ENCODE data around the gene CCT3. TPM values are rescaled to one million over a fixed set of nuclear protein-coding genes. Genes with fewer than 3 reads are reported as not detected.
"Not testable (repeated sequence)": the region's sequence is repeated elsewhere in the genome, so short reads cannot be mapped to it uniquely, and the experiment has no call there.

Gene CCT3
- total RNA-seq, 4 donors from 2014 or later: 113 to 175 (median 137) TPM

GRCh38 chr1:156342166-156342955 is 4.3 kb upstream of the CCT3 start:
- H3K9me3 ChIP-seq: no peaks in the 10 kb centered on the region
- WGBS, 2 donors: 86 to 90% methylated on average over 1 of the region's 1 CpG
- TF ChIP-seq, protein P1, sequence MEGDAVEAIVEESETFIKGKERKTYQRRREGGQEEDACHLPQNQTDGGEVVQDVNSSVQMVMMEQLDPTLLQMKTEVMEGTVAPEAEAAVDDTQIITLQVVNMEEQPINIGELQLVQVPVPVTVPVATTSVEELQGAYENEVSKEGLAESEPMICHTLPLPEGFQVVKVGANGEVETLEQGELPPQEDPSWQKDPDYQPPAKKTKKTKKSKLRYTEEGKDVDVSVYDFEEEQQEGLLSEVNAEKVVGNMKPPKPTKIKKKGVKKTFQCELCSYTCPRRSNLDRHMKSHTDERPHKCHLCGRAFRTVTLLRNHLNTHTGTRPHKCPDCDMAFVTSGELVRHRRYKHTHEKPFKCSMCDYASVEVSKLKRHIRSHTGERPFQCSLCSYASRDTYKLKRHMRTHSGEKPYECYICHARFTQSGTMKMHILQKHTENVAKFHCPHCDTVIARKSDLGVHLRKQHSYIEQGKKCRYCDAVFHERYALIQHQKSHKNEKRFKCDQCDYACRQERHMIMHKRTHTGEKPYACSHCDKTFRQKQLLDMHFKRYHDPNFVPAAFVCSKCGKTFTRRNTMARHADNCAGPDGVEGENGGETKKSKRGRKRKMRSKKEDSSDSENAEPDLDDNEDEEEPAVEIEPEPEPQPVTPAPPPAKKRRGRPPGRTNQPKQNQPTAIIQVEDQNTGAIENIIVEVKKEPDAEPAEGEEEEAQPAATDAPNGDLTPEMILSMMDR (IDR thresholded peaks at IDR 0.05): no peak
- TF ChIP-seq POLR2A (IDR thresholded peaks at IDR 0.05) (no peak), EP300 (IDR thresholded peaks at IDR 0.05) (no peak)
- DNase-seq (ENCODE audit: low spot score in 2 of 2): no peak
- H3K4me1 ChIP-seq: peaks cover 0 to 1% (median under 1%) of the 10 kb centered on the region in 4 donors
- no peak overlapping the region for H3K4me3 ChIP-seq
- H3K27me3 ChIP-seq: peaks cover 0 to 5% of the 10 kb centered on the region in 2 donors
- H3K36me3 ChIP-seq: no peaks in the 10 kb centered on the region
- H3K27ac ChIP-seq: no peak overlapping the region

- Histone ChIP-seq H3K27ac (peak overlapping the region; percentile 64 to 88 (median 80)), H3K4me3 (peak overlapping the region; percentile 59 to 81 (median 65)), H3K9me3 (no peaks in the 10 kb centered on the region), H3K4me1 (peaks cover 0 to 28% (median 11%) of the 10 kb centered on the region in 4 donors), H3K27me3 (no peaks in the 10 kb centered on the region), H3K36me3 (peaks cover 0 to 28% (median 2%) of the 10 kb centered on the region in 3 donors)
- TF ChIP-seq POLR2A (IDR thresholded peaks at IDR 0.05): no peak
- WGBS, 2 donors: 0% methylated on average over 14 of the region's 14 CpGs
- DNase-seq (ENCODE audit: low spot score in 2 of 2): no peak
These were observed 258 bp downstream of the CCT3 start for GRCh38 chr1:156337888-156338179.

- DNase-seq (ENCODE audit: low spot score in 2 of 2): no peak
- no peaks in the 10 kb centered on the region for H3K27me3 ChIP-seq
- peaks cover 0 to 28% (median 11%) of the 10 kb centered on the region in 4 donors for H3K4me1 ChIP-seq
- peak overlapping the region; percentile 59 to 81 (median 65) for H3K4me3 ChIP-seq
- peaks cover 0 to 33% (median 8%) of the 10 kb centered on the region in 3 donors for H3K36me3 ChIP-seq
- WGBS, 2 donors: 45% methylated on average over 34 of the region's 34 CpGs
- H3K27ac ChIP-seq: peak overlapping the region; percentile 64 to 88 (median 80)
- no peak for TF ChIP-seq POLR2A (IDR thresholded peaks at IDR 0.05)
- TF ChIP-seq, protein P1 (IDR thresholded peaks at IDR 0.05): no peak
- H3K9me3 ChIP-seq: no peaks in the 10 kb centered on the region
These were observed 822 bp downstream of the CCT3 start for GRCh38 chr1:156337052-156337887.

DNA sequence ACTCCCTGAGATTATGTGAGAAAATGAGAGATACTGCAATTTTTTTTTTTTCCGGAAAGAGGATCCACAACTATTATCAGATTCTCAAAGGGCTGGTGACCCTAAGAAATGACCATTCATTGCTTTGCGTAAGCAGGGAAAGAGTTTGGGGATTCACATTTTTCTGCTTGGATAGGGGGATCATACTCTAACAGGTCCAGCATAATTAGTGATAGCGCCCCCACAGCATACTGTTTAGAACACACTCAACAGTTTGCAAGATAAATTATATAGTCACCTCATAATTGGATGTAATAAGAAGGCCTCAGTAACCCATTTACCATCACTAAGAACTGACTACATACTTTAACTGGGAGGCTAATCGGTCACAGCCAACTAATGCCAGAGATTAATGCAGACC is 1.9 kb downstream of the CCT3 start:
- 77% methylated on average over 4 of the region's 4 CpGs for WGBS, 2 donors
- H3K4me3 ChIP-seq: no peak overlapping the region
- no peak for DNase-seq (ENCODE audit: low spot score in 2 of 2)

DNA sequence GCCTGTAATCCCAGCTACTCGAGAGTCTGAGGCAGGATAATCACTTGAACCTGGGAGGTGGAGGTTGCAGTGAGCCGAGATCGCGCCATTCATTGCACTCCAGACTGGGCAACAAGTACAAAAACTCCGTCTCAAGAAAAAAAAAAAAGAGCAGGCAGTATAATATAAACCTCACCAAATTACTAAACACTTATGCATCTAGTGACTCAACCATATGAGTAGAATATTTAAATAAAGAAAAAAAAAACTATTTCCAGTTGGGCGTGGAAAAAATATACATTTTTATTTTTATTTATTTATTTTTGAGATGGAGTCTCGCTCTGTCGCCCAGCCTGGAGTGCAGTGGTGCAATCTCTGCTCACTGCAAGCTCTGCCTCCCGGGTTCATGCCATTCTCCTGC is 14.9 kb downstream of the CCT3 start:
- not testable (repeated sequence) for H3K4me1 ChIP-seq; H3K27ac ChIP-seq; DNase-seq (ENCODE audit: low spot score in 2 of 2); H3K9me3 ChIP-seq; H3K4me3 ChIP-seq; H3K27me3 ChIP-seq
- WGBS, 2 donors: 92 to 94% methylated on average over 9 of the region's 9 CpGs
- H3K36me3 ChIP-seq: peaks cover 17 to 90% (median 42%) of the 10 kb centered on the region in 3 donors

More for the DNA sequence above, 1.9 kb downstream of the CCT3 start:
- H3K27me3 ChIP-seq: no peaks in the 10 kb centered on the region
- peaks cover 0 to 28% (median 11%) of the 10 kb centered on the region in 4 donors for H3K4me1 ChIP-seq
- peaks cover 0 to 43% (median 14%) of the 10 kb centered on the region in 3 donors for H3K36me3 ChIP-seq
- TF ChIP-seq POLR2A (IDR thresholded peaks at IDR 0.05): no peak
- TF ChIP-seq, protein P1 (IDR thresholded peaks at IDR 0.05): no peak
- TF ChIP-seq EP300 (IDR thresholded peaks at IDR 0.05): no peak
- H3K27ac ChIP-seq: no peak overlapping the region
- no peaks in the 10 kb centered on the region for H3K9me3 ChIP-seq

DNA sequence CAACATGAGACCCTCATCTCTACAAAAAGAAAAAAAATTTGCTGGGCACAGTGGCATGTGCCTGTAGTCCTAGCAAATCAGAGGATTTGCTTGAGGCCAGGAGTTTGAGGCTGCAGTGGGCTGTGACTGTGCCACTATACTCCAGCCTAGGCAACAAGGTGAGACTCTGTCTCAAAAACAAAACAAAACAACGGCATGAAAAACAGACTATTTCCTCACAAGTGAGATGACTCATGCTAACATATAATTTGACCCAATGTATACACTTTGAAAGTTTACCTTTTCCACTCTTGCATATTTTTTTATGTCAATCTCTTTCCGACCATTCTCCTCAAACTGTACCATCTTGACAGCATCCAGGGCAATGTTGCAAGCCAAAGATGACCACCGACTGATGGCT is 17.5 kb downstream of the CCT3 start:
- no peak for DNase-seq (ENCODE audit: low spot score in 2 of 2)
- Histone ChIP-seq H3K4me1 (no peaks in the 10 kb centered on the region), H3K9me3 (no peaks in the 10 kb centered on the region), H3K36me3 (peaks cover 17 to 100% (median 65%) of the 10 kb centered on the region in 3 donors), H3K4me3 (no peak overlapping the region), H3K27me3 (no peaks in the 10 kb centered on the region), H3K27ac (no peak overlapping the region)
- WGBS, 2 donors: 87 to 92% methylated on average over 3 of the region's 3 CpGs
- TF ChIP-seq, protein P1 (IDR thresholded peaks at IDR 0.05): no peak
- no peak for TF ChIP-seq POLR2A (IDR thresholded peaks at IDR 0.05)
- TF ChIP-seq EP300 (IDR thresholded peaks at IDR 0.05): no peak

Measured in tibial nerve (tissue), 4 donors.